ENCODE measurements around the gene LRFN4.

- no peak for TF ChIP-seq POLR2AphosphoS5 (IDR thresholded peaks at IDR 0.05; ENCODE audit: low read depth, low read length)
- no peak for TF ChIP-seq POLR2A (IDR thresholded peaks at IDR 0.05; ENCODE audit: low read depth, low read length)
- no peak for TF ChIP-seq POU2F2 (IDR thresholded peaks at IDR 0.05; ENCODE audit: low read depth, low read length)
- no peak for TF ChIP-seq TAF1 (IDR thresholded peaks at IDR 0.05; ENCODE audit: low read depth, low read length)
- no peak for TF ChIP-seq SPI1 (IDR thresholded peaks at IDR 0.05; ENCODE audit: low read depth, low read length)
- TF ChIP-seq PAX5 (IDR thresholded peaks at IDR 0.05; ENCODE audit: insufficient read depth, low read length, severe bottlenecking) = no peak
These were observed 47.3 kb upstream of the LRFN4 start for GRCh38 chr11:66809592-66809991.
